ENCODE measurements around the gene GUCY2D. TPM values are rescaled to one million over a fixed set of nuclear protein-coding genes. Genes with fewer than 3 reads are reported as not detected.

GUCY2D gene
- total and polyA plus RNA-seq, 2 experiments from 2014 or later: 0.07 to 0.08 TPM

- Mint-ChIP-seq H3K4me3 (no peak overlapping the region), H3K27ac (no peak overlapping the region), H3K36me3 (ENCODE audit: low read depth) (no peaks in the 10 kb centered on the region), H3K4me1 (peaks cover 11% of the 10 kb centered on the region; the same call in 2 of the 3 replicates), H3K27me3 (ENCODE audit: insufficient read depth, low read depth, poor library complexity) (peaks cover 8% of the 10 kb centered on the region), H3K9me3 (no peaks in the 10 kb centered on the region)
- Histone ChIP-seq H2AFZ (no peak overlapping the region), H3K9me2 (ENCODE audit: insufficient read depth) (no peaks in the 10 kb centered on the region), H3K36me3 (ENCODE audit: insufficient read depth) (no peaks in the 10 kb centered on the region), H3K4me3 (no peak overlapping the region), H3K4me1 (ENCODE audit: insufficient read depth) (no peaks in the 10 kb centered on the region), H4K20me1 (replicated peaks; ENCODE audit: insufficient read depth) (no peaks in the 10 kb centered on the region), H3F3A (replicated peaks; ENCODE audit: low read depth) (no peaks in the 10 kb centered on the region), H3K27me3 (ENCODE audit: insufficient read depth) (no peaks in the 10 kb centered on the region), H3K4me2 (no peak overlapping the region), H3K79me2 (replicated peaks; ENCODE audit: insufficient read depth) (no peaks in the 10 kb centered on the region), H3K27ac (ENCODE audit: low read depth) (no peak overlapping the region)
- peak; percentile 16 for DNase-seq (ENCODE audit: low spot score)
- TF ChIP-seq CTCF (conservative IDR thresholded peaks at IDR 0.05; ENCODE audit: low read depth in 2 of 2): peak; percentile 24 to 56; a peak in 3 of 4 replicates
- TF ChIP-seq, protein P1, sequence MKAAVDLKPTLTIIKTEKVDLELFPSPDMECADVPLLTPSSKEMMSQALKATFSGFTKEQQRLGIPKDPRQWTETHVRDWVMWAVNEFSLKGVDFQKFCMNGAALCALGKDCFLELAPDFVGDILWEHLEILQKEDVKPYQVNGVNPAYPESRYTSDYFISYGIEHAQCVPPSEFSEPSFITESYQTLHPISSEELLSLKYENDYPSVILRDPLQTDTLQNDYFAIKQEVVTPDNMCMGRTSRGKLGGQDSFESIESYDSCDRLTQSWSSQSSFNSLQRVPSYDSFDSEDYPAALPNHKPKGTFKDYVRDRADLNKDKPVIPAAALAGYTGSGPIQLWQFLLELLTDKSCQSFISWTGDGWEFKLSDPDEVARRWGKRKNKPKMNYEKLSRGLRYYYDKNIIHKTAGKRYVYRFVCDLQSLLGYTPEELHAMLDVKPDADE (IDR thresholded peaks at IDR 0.05): no peak
- no peak for ATAC-seq
Measured at GRCh38 chr17:7982666-7983065, 19.7 kb upstream of the GUCY2D start.

DNA sequence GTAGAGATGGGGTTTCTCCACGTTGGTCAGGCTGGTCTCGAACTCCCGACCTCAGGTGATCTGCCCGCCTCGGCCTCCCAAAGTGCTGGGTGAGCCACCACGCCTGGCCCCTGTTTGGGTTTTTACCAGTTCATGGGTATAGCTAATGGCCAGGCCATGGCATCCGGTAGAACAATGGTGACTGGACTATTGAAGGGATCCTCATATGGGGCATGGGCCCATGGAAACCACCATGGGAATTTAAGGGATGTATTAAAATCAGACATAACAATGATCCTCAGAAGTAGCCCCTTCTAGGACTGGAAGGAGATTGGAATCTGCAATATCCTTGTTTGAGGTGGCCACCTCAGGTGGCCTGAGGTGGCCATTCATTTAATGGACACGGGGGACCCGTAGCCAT is 17.5 kb upstream of the GUCY2D start:
- Mint-ChIP-seq H3K36me3 (ENCODE audit: low read depth) (no peaks in the 10 kb centered on the region; the same call in 2 of the 3 replicates), H3K4me3 (no peak overlapping the region)
- TF ChIP-seq JUNB (IDR thresholded peaks at IDR 0.05; ENCODE audit: unreplicated experiment): no peak
- no peak for TF ChIP-seq REST (IDR thresholded peaks at IDR 0.05; ENCODE audit: unreplicated experiment)
- no peak for TF ChIP-seq STAT1 (IDR thresholded peaks at IDR 0.05; ENCODE audit: unreplicated experiment)
- no peak for TF ChIP-seq ZNF331 (CRISPR knock-in tag; IDR thresholded peaks at IDR 0.05; ENCODE audit: low read depth)
- no peak for TF ChIP-seq EZH2 (IDR thresholded peaks at IDR 0.05; ENCODE audit: low read depth, unreplicated experiment)
- TF ChIP-seq ZNF114 (CRISPR knock-in tag; IDR thresholded peaks at IDR 0.05): no peak
- TF ChIP-seq CREB1 (CRISPR knock-in tag; IDR thresholded peaks at IDR 0.05; ENCODE audit: low read depth): no peak
- TF ChIP-seq, protein P2, sequence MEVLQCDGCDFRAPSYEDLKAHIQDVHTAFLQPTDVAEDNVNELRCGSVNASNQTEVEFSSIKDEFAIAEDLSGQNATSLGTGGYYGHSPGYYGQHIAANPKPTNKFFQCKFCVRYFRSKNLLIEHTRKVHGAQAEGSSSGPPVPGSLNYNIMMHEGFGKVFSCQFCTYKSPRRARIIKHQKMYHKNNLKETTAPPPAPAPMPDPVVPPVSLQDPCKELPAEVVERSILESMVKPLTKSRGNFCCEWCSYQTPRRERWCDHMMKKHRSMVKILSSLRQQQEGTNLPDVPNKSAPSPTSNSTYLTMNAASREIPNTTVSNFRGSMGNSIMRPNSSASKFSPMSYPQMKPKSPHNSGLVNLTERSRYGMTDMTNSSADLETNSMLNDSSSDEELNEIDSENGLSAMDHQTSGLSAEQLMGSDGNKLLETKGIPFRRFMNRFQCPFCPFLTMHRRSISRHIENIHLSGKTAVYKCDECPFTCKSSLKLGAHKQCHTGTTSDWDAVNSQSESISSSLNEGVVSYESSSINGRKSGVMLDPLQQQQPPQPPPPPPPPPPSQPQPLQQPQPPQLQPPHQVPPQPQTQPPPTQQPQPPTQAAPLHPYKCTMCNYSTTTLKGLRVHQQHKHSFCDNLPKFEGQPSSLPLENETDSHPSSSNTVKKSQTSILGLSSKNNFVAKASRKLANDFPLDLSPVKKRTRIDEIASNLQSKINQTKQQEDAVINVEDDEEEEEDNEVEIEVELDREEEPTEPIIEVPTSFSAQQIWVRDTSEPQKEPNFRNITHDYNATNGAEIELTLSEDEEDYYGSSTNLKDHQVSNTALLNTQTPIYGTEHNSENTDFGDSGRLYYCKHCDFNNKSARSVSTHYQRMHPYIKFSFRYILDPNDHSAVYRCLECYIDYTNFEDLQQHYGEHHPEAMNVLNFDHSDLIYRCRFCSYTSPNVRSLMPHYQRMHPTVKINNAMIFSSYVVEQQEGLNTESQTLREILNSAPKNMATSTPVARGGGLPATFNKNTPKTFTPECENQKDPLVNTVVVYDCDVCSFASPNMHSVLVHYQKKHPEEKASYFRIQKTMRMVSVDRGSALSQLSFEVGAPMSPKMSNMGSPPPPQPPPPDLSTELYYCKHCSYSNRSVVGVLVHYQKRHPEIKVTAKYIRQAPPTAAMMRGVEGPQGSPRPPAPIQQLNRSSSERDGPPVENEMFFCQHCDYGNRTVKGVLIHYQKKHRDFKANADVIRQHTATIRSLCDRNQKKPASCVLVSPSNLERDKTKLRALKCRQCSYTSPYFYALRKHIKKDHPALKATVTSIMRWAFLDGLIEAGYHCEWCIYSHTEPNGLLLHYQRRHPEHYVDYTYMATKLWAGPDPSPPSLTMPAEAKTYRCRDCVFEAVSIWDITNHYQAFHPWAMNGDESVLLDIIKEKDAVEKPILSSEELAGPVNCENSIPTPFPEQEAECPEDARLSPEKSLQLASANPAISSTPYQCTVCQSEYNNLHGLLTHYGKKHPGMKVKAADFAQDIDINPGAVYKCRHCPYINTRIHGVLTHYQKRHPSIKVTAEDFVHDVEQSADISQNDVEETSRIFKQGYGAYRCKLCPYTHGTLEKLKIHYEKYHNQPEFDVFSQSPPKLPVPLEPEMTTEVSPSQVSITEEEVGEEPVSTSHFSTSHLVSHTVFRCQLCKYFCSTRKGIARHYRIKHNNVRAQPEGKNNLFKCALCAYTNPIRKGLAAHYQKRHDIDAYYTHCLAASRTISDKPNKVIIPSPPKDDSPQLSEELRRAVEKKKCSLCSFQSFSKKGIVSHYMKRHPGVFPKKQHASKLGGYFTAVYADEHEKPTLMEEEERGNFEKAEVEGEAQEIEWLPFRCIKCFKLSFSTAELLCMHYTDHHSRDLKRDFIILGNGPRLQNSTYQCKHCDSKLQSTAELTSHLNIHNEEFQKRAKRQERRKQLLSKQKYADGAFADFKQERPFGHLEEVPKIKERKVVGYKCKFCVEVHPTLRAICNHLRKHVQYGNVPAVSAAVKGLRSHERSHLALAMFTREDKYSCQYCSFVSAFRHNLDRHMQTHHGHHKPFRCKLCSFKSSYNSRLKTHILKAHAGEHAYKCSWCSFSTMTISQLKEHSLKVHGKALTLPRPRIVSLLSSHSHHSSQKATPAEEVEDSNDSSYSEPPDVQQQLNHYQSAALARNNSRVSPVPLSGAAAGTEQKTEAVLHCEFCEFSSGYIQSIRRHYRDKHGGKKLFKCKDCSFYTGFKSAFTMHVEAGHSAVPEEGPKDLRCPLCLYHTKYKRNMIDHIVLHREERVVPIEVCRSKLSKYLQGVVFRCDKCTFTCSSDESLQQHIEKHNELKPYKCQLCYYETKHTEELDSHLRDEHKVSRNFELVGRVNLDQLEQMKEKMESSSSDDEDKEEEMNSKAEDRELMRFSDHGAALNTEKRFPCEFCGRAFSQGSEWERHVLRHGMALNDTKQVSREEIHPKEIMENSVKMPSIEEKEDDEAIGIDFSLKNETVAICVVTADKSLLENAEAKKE (CRISPR knock-in tag; IDR thresholded peaks at IDR 0.05): no peak

More for the DNA sequence above, 17.5 kb upstream of the GUCY2D start:
- Histone ChIP-seq H3K4me2 (no peak overlapping the region), H2AFZ (no peak overlapping the region), H3K4me1 (ENCODE audit: insufficient read depth) (no peaks in the 10 kb centered on the region), H4K20me1 (replicated peaks; ENCODE audit: insufficient read depth) (no peaks in the 10 kb centered on the region), H3K4me3 (no peak overlapping the region), H3K36me3 (ENCODE audit: insufficient read depth) (no peaks in the 10 kb centered on the region), H3F3A (replicated peaks; ENCODE audit: low read depth) (no peaks in the 10 kb centered on the region), H3K27me3 (ENCODE audit: insufficient read depth) (peaks cover 10% of the 10 kb centered on the region), H3K79me2 (replicated peaks; ENCODE audit: insufficient read depth) (no peaks in the 10 kb centered on the region), H3K9me2 (ENCODE audit: insufficient read depth) (no peaks in the 10 kb centered on the region), H3K27ac (ENCODE audit: low read depth) (no peak overlapping the region)
- Mint-ChIP-seq H3K27ac (no peak overlapping the region), H3K4me1 (peaks cover 11% of the 10 kb centered on the region), H3K9me3 (no peaks in the 10 kb centered on the region), H3K27me3 (ENCODE audit: insufficient read depth, low read depth, poor library complexity) (peaks cover 16% of the 10 kb centered on the region)
- ATAC-seq: no peak
- DNase-seq (ENCODE audit: low spot score): no peak

All from GM23338 (cell line).